GM11168 (cell line): ENCODE measurements around the gene PPM1L.

Experiments used
- in situ Hi-C: fragments of 300-500 bp; cut with MboI; formaldehyde crosslinking; loops from one replicate; pipeline ENCODE4 v1.12.0; 2022; ENCODE audit warnings: low sequenced_read_pairs; ENCODE audit not compliant: unreplicated experiment

The PPM1L gene

GRCh38 chr3:161070252-161070930, 314.4 kb downstream of the PPM1L start:
- in situ Hi-C loops, result no loop called here

- in situ Hi-C loops, result no loop called here
Observed at GRCh38 chr3:161070980-161071663, 315.1 kb downstream of the PPM1L start.

DNA sequence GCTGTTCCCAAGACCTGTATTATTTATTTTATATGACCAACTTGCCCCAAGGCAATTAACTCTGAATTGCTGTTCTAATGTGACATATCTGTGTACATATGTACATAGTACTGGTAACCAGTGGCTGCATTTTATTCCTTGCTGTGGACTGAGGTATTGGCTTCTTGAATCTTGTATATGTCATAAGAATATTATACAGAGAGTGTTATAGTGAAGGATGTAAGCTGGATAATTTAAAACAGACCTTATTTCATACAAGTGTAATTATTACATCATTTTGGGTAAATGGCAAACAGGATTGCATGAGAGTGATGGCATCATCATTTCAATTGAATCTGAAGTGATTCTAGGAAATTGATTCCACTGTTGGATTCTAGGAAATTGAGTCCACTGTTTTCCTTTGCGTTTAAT, 316.2 kb downstream of the PPM1L start:
- in situ Hi-C loops, result no loop called here

DNA sequence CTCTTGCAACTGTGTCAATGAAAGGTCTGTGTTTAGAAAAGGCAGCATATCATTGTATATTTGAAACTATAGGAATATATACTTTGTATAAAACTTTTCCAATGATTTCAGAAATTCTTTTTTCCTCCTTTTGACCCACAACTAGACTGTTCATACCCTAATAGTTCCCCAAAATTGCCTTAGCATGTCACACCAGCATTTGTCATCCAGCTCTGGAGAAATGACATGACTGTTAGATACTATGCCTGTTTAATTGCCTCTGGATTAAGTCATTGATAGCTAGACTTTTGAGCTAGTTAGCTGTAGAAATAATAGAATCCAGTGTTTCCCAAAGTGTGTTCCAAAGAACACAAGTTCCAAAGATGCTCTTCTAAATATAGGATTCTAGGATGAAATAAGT, 316.7 kb downstream of the PPM1L start:
- in situ Hi-C loops, result no loop called here

DNA sequence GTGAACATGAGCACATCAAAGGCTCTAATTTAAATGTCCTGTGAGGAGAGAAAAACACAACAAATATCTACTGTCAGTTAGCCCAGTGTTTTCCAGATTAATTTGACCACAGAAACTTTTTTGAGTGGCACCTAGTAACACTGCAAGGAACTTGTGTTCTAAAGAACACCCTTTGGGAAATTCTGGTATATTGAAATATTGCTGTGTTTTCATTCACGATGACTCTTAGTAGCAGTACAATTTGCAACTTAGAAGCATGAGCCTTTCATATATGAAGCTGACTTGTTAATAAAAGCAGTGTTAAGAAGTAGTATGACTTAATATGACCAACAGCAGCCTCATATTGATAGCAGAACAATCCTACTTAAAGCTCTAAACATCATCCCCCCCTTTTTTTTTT, 317.1 kb downstream of the PPM1L start:
- in situ Hi-C loops, result no loop called here

DNA sequence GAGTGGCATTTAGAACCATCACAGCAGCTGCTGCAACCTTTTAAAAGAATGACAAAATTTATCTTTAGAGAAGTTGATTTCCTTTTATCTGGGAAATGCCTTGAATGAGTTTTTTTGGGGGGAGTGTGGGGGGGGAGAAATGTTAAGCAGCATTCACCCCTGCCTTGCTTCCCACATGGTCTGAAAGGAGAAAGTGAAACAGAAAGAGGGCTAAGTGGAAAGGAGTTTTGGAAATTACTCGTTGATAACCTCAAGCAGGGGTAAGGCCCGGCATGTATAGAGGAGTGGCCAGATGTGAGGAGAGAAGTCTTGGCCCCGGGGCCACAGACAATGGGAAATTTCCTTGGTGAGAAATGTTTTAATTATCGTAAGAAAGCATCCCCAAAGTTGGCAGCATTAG, 325.6 kb downstream of the PPM1L start:
- in situ Hi-C loops, result no loop called here

- in situ Hi-C loops, result no loop called here
Observed at GRCh38 chr3:161082063-161082462, 326.0 kb downstream of the PPM1L start.

DNA sequence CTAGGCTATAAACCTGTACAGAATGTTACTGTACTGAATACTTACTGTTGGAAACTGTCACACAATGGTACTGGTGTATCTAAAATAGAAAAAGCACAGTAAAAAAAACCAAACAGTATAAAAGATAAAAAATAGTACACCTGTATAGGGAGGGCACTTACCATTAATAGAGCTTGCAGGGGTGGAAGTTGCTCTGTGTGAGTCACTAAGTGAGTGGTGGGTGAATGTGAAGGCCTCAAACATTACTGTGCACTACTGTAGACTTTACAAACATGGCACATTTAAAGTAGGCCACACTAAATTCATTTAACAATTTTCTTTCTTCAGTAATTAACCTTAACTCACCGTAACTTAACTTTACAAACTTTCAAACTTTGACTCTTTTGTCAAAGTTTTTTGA, 327.1 kb downstream of the PPM1L start:
- in situ Hi-C loops, result no loop called here

DNA sequence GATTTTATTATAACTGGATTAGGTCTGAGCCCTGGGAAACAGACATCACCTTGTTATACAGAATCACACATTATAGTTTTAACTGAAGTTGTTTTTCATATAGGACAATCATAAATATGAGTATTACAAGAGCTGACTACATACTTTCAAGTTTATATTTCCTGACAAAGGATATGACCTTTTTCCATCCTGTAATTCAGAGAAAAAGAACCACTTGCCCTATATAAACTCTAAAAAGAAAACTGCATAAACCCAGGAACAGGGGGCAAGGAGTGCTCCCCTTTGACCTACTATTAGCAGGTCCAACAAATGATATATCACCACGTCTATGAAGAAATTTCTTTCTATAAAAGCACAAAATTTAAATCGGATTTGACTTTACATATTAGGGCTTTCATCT, 328.2 kb downstream of the PPM1L start:
- in situ Hi-C loops, result no loop called here

GRCh38 chr3:161093895-161094294, 337.9 kb downstream of the PPM1L start:
- in situ Hi-C loops, result no loop called here

GRCh38 chr3:161096771-161097367, 340.8 kb downstream of the PPM1L start:
- in situ Hi-C loops, result no loop called here

- in situ Hi-C loops, result no loop called here
Observed at GRCh38 chr3:161100994-161101393, 345.0 kb downstream of the PPM1L start.

DNA sequence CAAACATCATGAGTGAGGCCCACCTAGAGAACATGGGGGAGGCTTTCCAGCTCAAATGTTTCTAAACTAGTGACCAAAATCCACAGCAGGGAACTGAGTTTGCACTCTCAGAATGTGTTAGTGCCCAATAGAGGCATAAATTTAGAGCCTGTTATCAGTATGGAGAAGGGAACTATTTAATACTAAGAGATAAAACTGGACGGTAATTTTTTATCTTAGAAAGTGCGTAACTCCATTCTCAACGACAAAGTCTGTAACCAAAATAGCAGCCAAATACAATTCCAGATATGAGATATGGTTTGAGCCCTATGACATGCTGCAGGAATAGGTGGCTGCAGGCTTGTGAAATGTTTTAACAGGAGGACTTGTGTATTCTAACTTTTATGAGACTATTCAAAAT, 345.6 kb downstream of the PPM1L start:
- in situ Hi-C loops, result no loop called here

DNA sequence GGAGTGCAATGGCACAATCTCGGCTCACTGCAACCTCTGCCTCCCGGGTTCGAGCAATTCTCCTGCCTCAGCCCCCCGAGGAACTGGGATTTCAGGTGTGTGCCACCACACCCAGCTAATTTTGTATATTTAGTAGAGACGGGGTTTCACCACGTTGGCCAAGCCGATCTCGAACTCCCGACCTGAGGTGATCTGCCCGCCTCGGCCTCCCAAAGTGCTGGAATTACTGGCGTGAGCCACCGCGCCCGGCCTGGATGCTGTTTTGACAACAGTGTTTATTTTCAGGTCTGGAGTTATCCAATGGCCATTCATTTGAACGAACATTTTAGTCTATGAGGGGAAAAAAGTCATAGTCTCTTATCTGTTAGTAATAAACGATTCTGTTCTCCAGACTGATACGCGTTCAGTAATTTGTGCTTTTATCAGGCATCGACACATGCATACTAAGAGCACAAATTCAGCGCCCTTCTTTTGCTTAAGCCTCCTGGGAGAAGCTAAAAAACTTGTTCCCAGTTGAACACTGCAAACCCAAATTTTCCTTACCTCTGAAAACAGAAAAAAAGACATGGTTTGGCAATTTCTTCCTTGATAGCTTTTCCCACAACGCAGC, 347.9 kb downstream of the PPM1L start:
- in situ Hi-C loops, result no loop called here

DNA sequence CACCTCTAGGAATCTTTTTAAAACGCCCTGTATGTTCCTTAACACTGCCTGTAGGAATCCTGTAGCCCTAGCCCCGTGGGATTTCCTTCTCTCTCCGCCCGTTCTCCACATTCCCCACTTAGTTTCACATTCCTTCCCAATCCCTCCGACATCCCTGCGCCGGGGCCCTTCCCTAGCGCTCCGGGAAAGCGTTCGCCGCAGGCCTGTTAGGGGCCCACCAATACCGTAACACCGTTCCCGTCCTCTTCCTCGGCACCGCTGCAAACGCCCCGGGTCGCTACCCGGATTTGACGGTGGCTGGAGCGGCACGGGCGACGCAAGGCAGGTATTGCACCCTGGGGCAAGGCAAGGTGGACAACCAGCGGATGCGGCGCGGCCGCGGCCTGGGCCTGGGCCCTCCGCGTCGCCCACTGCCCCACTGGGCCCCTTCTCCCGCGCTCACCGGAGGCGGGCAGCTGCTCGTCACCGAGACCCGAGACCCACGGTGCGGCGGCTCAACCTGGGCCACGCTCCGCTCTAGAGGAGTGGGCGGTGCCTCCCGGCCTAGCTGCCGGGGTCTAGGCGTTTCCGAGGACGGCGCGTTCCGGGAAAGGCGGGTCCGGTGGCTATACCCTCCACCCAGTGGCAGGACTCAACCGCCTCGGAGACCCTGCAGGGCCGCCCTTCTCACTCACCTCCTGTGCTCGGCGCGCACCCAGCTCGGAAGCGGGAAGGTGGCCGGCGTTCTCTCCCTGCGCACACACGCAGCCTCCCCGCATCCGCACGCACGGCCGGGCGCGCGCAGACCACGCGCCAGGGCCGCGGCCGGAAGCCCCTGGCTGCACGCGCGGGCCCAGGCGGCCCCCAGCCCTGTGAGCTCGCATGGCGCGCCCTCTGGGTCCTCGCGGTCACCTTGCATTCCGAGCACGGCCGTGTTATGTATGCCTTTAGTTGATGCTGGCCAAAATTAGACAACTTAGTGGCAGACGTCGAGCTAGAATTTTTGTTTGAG, 348.8 kb downstream of the PPM1L start, which contains the start of gene B3GALNT1:
Gene B3GALNT1 (minus strand): TSS at position 789 of the 991 bp plus-strand sequence. CDS start 18,595 bp downstream, outside the sequence.
- in situ Hi-C loops, result no loop called here

DNA sequence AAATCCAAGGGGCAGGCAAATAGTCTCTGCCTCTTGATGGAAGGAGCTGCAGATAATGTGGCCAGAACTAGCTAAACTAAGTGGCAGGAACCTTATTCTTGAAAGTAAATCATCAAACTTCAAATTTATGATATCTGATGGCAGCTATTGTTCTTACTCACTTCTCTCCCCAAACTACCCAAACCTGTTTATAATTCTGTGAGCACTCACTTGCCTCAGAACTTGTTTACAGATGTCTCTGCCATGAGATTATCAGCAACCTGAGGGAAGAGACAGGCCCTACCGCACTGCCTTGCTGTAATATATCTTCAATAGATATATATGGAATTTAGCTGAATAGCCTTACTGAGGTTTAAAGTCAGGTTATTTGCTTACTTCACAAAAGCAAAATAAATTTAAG, 351.3 kb downstream of the PPM1L start:
- in situ Hi-C loops, result no loop called here

DNA sequence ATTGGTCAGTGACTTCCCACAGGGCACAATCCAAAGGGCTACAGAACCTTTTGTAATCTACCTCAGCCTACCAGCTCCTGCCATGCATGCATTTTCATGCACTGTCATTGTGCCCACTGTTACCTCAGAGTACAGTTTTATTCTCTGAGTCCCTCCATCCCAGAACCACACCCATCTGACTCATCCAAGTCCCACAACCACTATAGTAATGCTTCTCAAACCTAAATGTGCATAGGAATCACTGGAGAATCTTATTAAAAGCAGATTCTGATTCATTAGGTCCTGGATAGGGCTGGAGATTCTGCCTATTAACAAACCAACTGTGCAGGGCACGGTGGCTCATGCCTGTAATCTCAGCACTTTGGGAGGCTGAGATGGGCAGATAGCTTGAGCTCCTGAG, 352.8 kb downstream of the PPM1L start:
- in situ Hi-C loops, result no loop called here

GRCh38 chr3:161117646-161118045, 361.6 kb downstream of the PPM1L start:
- in situ Hi-C loops, result no loop called here

DNA sequence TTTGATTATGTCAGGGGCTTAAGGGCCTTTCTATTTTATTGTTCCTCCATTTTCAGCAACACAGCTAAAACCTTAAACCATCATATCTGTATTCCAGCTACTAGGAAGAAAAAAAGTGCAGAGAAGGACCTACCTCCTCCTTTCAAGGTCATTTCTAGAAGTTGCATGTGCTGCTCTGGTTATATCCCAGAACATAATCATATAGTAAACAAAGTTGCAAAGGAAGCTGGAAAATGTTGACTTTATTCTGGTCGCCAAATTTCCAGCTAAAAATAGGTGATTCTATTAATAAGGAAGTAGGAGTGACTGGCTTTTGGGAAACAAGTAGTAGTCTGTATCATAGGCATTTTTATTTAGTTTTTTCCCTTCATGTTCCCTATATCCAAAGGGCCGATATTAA, 370.5 kb downstream of the PPM1L start:
- in situ Hi-C loops, result no loop called here
